Measurements from ENCODE around the gene MTERF1. TPM values are rescaled to one million over a fixed set of nuclear protein-coding genes. Genes with fewer than 3 reads are reported as not detected.

MTERF1 gene, protein sequence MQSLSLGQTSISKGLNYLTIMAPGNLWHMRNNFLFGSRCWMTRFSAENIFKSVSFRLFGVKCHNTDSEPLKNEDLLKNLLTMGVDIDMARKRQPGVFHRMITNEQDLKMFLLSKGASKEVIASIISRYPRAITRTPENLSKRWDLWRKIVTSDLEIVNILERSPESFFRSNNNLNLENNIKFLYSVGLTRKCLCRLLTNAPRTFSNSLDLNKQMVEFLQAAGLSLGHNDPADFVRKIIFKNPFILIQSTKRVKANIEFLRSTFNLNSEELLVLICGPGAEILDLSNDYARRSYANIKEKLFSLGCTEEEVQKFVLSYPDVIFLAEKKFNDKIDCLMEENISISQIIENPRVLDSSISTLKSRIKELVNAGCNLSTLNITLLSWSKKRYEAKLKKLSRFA
- total RNA-seq (10 to 100 TPM in 4 of 9 donors, 1 to 10 TPM in 5; 4.0 to 19.1 (median 9.7) TPM), polyA plus RNA-seq (10 to 100 TPM in 1 of 3 donors, 1 to 10 TPM in 2; 7.1 to 14.7 (median 9.4) TPM)
- long read RNA-seq, donor 1, partial matches to known transcripts, result 0 of 3 reads
- long read RNA-seq, donor 1, other reads (novel, unspliced or antisense), result 0 of 3 reads
- long read RNA-seq, donor 2, partial matches to known transcripts, result 0 of 1 reads
- long read RNA-seq, donor 2, other reads (novel, unspliced or antisense), result 0 of 1 reads
- long read RNA-seq, donor 3, partial matches to known transcripts, result 0 of 2 reads
- long read RNA-seq, donor 3, other reads (novel, unspliced or antisense), result 0 of 2 reads
- long read RNA-seq, donor 4, transcript MTERF1-201 (3 exons, 1,997 nt), result major isoform, 5 of 12 reads
- long read RNA-seq, donor 4, partial matches to known transcripts, result 2 of 12 reads
- long read RNA-seq, donor 4, other reads (novel, unspliced or antisense), result 4 of 12 reads
- long read RNA-seq, donor 5, transcript MTERF1-201 (3 exons, 1,997 nt), result major isoform, 8 of 14 reads
- long read RNA-seq, donor 5, partial matches to known transcripts, result 0 of 14 reads
- long read RNA-seq, donor 5, other reads (novel, unspliced or antisense), result 3 of 14 reads
- long read RNA-seq, donor 6, partial matches to known transcripts, result 0 of 6 reads
- long read RNA-seq, donor 6, other reads (novel, unspliced or antisense), result 2 of 6 reads
- long read RNA-seq, donor 7, partial matches to known transcripts, result 0 of 2 reads
- long read RNA-seq, donor 7, other reads (novel, unspliced or antisense), result 0 of 2 reads
- long read RNA-seq, donor 8, partial matches to known transcripts, result 0 of 9 reads
- long read RNA-seq, donor 8, other reads (novel, unspliced or antisense), result 0 of 9 reads
- long read RNA-seq, donor 9, partial matches to known transcripts, result 0 of 5 reads
- long read RNA-seq, donor 9, other reads (novel, unspliced or antisense), result 0 of 5 reads
- long read RNA-seq, donor 10, partial matches to known transcripts, result 0 of 1 reads
- long read RNA-seq, donor 10, other reads (novel, unspliced or antisense), result 0 of 1 reads

DNA sequence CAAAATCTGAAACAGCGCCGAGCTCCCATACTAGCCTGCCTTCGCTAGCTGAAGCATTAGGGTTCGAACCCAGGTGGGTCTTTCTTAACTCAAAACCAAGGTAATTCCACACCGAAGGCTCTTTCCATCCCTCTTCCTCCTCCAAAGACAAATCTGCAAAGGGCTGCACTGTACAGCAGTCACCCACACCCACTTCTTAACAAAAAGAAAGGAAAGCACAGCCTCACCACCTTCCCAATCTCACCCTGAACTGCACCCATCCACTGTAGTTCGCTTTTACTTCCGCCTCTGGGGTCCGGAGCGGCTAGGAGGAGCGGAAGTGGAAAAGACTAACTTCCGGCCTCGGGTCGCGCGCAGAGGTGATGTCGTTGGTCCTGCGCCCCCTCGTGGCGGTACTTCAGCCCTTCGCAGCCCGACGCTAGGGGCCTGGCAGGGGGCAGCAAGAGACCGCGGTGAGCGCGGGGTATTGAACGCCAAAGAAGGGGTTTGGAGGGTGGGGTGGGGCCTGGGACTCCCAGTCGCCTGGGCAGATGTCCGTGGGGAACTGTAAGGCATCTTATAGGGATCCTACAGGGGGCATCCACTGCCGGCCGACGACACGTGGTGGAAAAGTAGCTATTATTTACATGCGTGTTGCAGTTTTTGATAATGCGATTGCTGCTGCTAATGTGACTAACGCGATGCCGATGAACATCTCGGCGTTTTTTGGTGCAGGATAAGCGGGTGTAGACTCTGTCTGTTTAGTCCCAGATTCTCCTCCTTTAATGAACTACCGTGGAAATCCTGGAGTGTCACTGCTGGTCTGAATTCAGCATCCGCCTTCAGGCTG is at the start of gene MTERF1:
Gene MTERF1, minus strand, starts transcription at position 290 of the 829 bp plus-strand sequence. CDS start 619 bp downstream, outside the sequence.
- 2 to 13% (median 4%) methylated on average over 21 to 43 of the region's 43 CpGs for WGBS, 4 donors

DNA sequence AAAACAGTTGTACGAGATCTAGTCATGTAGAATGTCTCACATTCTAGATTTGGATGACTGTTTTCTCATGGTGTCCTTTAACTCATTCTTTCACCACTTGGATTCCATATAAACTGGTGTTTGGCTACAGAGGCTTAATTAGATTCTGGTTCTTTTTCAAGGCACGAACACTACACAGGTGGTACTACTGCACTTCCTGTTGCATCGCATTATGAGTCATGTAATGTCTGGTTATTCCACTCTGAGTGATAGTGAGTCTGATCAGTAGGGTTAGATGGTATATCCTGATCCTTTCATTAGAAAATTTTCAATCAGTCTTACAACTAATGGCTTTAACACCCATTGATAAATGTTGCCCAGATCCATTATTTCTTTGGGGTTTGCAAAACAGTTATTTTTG is 49.0 kb upstream of the MTERF1 start:
- H3K4me1 ChIP-seq (replicated peaks in 1 of 2), result no peaks in the 10 kb centered on the region
- 76 to 93% (median 84%) methylated on average over 3 of the region's 3 CpGs for WGBS, 4 donors
- intact Hi-C loops (cut with DNase I), result no loop called here
- DNase-seq, result no peak
- H3K4me3 ChIP-seq, result no peak overlapping the region
- H3K9me3 ChIP-seq (replicated peaks in 1 of 3), result no peaks in the 10 kb centered on the region
- no peak for TF ChIP-seq CTCF (IDR thresholded peaks at IDR 0.05)
- no peak for TF ChIP-seq POLR2A (IDR thresholded peaks at IDR 0.05)
- no peaks in the 10 kb centered on the region for H3K36me3 ChIP-seq (replicated peaks in 1 of 2)
- no peaks in the 10 kb centered on the region for H3K27me3 ChIP-seq
- no peak overlapping the region for H3K27ac ChIP-seq

More for the DNA sequence above, at the start of gene MTERF1:
- Histone ChIP-seq H3K4me3 (peak within 1 kb of the TSS; percentile 24 to 76 (median 52)), H3K4me1 (replicated peaks in 1 of 2) (peaks cover 6 to 10% of the 10 kb centered on the region in 2 donors), H3K36me3 (replicated peaks in 1 of 2) (no peaks in the 10 kb centered on the region), H3K9me3 (replicated peaks in 1 of 3) (no peaks in the 10 kb centered on the region), H3K27me3 (no peaks in the 10 kb centered on the region), H3K27ac (peak within 1 kb of the TSS in 3 of 5 donors; percentile 13 to 28 (median 16))
- TF ChIP-seq POLR2A (IDR thresholded peaks at IDR 0.05) (no peak), CTCF (IDR thresholded peaks at IDR 0.05) (peak; percentile 90 to 97 (median 91))
- DNase-seq, result peak; percentile 88 to 95 (median 91)
- intact Hi-C loops (cut with DNase I), result loop anchor here in 1 of 2 donors (10.0 kb wide), 1 partner anchor 254 kb away; the partner anchor contains the start of gene CYP51A1

DNA sequence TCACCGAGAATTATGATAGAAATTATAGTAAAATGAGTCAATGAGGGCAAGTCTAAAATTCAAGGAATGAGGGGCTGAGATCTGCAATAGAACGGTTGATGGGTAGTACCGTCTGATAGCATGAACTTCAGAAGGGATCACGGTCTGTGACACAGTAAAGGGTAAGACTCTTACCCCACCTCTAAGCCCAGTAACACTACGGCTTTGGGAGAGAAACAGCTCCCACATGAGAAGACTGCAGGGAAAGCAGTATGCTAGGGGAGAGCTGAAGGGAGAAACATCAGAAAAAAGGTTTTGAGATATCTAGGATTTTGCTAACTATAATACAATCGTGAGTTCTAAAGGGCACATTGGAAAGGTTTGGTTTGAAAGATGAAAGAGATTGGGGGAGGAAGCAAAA is 47.4 kb upstream of the MTERF1 start:
- no peak overlapping the region for H3K4me3 ChIP-seq
- DNase-seq, result no peak
- H3K27me3 ChIP-seq, result no peaks in the 10 kb centered on the region
- H3K36me3 ChIP-seq (replicated peaks in 1 of 2), result no peaks in the 10 kb centered on the region
- H3K9me3 ChIP-seq (replicated peaks in 1 of 3), result no peaks in the 10 kb centered on the region
- intact Hi-C loops (cut with DNase I), result no loop called here
- no peak for TF ChIP-seq CTCF (IDR thresholded peaks at IDR 0.05)
- no peak for TF ChIP-seq POLR2A (IDR thresholded peaks at IDR 0.05)
- WGBS, 4 donors, result 75 to 80% (median 76%) methylated on average over 6 of the region's 6 CpGs
- H3K4me1 ChIP-seq (replicated peaks in 1 of 2), result no peaks in the 10 kb centered on the region
- H3K27ac ChIP-seq, result no peak overlapping the region
